GM12878 (cell line): ENCODE data around the gene HNRNPA2B1. TPM values are rescaled to one million over a fixed set of nuclear protein-coding genes. Genes with fewer than 3 reads are reported as not detected.
A peak's percentile ranks its signal among the peaks of the same experiment; 100 is the strongest.

Source experiments
- ATAC-seq: fragments of 200-7000 bp; cut with Tn5 transposase; 3 replicates; pipeline ENCODE4 v1.9.1; 2020; ENCODE audit warnings: mild to moderate bottlenecking, moderate library complexity
- BruUV-seq: library from RNA; stranded (reverse); fragments of 400-500 nt; replicated peaks from 2 replicates; lab custom pipeline; 2021; lab: Mats Ljungman, UMichigan
- CTCF ChIA-PET: fragments of 300-600 bp; sonication (Branson Sonifier 250); formaldehyde crosslinking; extraction: SDS; loops from one replicate; lab custom pipeline; 2021; ENCODE audit warnings: inconsistent platforms; lab: Yijun Ruan, JAX
- POLR2A ChIA-PET: fragments of 350-600 bp; formaldehyde crosslinking; extraction: SDS; loops from one replicate; lab custom pipeline; 2021; ENCODE audit warnings: inconsistent platforms; lab: Charles Lee
- RAD21 ChIA-PET: fragments of 300-600 bp; sonication (Branson Sonifier 250); formaldehyde crosslinking; loops from one replicate; lab custom pipeline; 2023; ENCODE audit warnings: antibody characterized with exemption; ENCODE audit not compliant: unreplicated experiment; lab: Charles Lee
- SMC1A ChIA-PET: fragments of 300-600 bp; sonication (Branson Sonifier 250); formaldehyde crosslinking; loops from one replicate; lab custom pipeline; 2023; ENCODE audit not compliant: unreplicated experiment, uncharacterized antibody; lab: Charles Lee
- DNase-seq: peaks from one replicate; pipeline ENCODE4 v3.0.0-alpha.2; 2011; ENCODE audit warnings: low read depth, low spot score
- FAIRE-seq: peaks from 3 replicates; lab custom pipeline; 2011; peaks lifted over from hg19 to GRCh38; lab: Jason Lieb, UNC
- H2AFZ ChIP-seq: 2 replicates; pipeline ENCODE4 v1.6.0; 2011; ENCODE audit warnings: low read depth, low read length, control low read depth; ENCODE audit not compliant: control insufficient read depth
- H3K27ac ChIP-seq: 2 replicates; pipeline ENCODE4 v1.5.1; 2011; ENCODE audit warnings: control low read depth; ENCODE audit not compliant: control insufficient read depth, insufficient read depth
- H3K27me3 ChIP-seq, 2 experiments: replicated peaks in 1 of 2; 2 replicates each; pipeline versions ENCODE4 v1.6.0 to v1.6.1; 2011; ENCODE audit warnings: low read length in 1 of 2; ENCODE audit not compliant: control insufficient read depth in 2 of 2, insufficient read depth in 2 of 2
- H3K36me3 ChIP-seq, 2 experiments: 2 replicates each; pipeline ENCODE4 v1.5.1; 2011; ENCODE audit warnings: low read length in 1 of 2; ENCODE audit not compliant: control insufficient read depth in 2 of 2, insufficient read depth in 2 of 2
- H3K4me1 ChIP-seq: 2 replicates; pipeline ENCODE4 v1.6.1; 2011; ENCODE audit warnings: mild to moderate bottlenecking, low read length, moderate library complexity, mixed read lengths; ENCODE audit not compliant: control insufficient read depth, insufficient read depth
- H3K4me2 ChIP-seq: 2 replicates; pipeline ENCODE4 v1.6.0; 2011; ENCODE audit warnings: control low read depth; ENCODE audit not compliant: control insufficient read depth, insufficient read depth
- H3K4me3 ChIP-seq: fragments of 200-600 bp; sonication (generic); 2 replicates; pipeline ENCODE4 v1.5.1; 2016
- H3K79me2 ChIP-seq: 2 replicates; pipeline ENCODE4 v1.6.0; 2011; ENCODE audit warnings: low read length; ENCODE audit not compliant: control insufficient read depth, insufficient read depth
- H3K9ac ChIP-seq: 2 replicates; pipeline ENCODE4 v1.8.0; 2011; ENCODE audit warnings: low read length, control low read depth, mixed read lengths; ENCODE audit not compliant: control insufficient read depth, insufficient read depth
- H3K9me3 ChIP-seq: replicated peaks from 3 replicates; pipeline ENCODE4 v1.5.1; 2011; ENCODE audit warnings: mild to moderate bottlenecking, low read length; ENCODE audit not compliant: control insufficient read depth, insufficient read depth
- H4K20me1 ChIP-seq: 2 replicates; pipeline ENCODE4 v1.6.0; 2011; ENCODE audit not compliant: control insufficient read depth, insufficient read depth
- ELK1 ChIP-seq: IDR thresholded peaks from 2 replicates; pipeline ENCODE4 v1.6.1; 2012; ENCODE audit warnings: low read depth, low read length, improper control_type of control experiment
- GATAD2B ChIP-seq: fragments of 450-650 bp; conservative IDR thresholded peaks from 2 replicates; pipeline ENCODE4 v1.6.1; 2017; ENCODE audit warnings: low read depth, mild to moderate bottlenecking, moderate library complexity
- KDM1A ChIP-seq: fragments of 200-600 bp; sonication (generic); IDR thresholded peaks from 2 replicates; pipeline ENCODE4 v1.6.1; 2016; ENCODE audit warnings: borderline replicate concordance
- PKNOX1 ChIP-seq: fragments of 450-650 bp; IDR thresholded peaks from 2 replicates; pipeline ENCODE4 v1.6.1; 2016; ENCODE audit warnings: mild to moderate bottlenecking
- WGBS: methylation state at CpG from one replicate; pipeline ENCODE4 v1.1.6; 2016; ENCODE audit warnings: low lambda C conversion rate; ENCODE audit not compliant: insufficient replicate concordance, insufficient coverage; ENCODE audit errors: missing lambda C conversion rate; 5-methylcytosine and 5-hydroxymethylcytosine counted together
- in situ Hi-C: fragments of 300-500 bp; cut with MboI; formaldehyde crosslinking; loops from 9 replicates; pipeline ENCODE4 v1.14.3; 2018; ENCODE audit warnings: mixed read lengths
- intact Hi-C: fragments of 100-400 bp; cut with micrococcal nuclease; formaldehyde crosslinking; loops from one replicate; pipeline ENCODE4 v1.14.2; 2022; ENCODE audit not compliant: unreplicated experiment
- polyA plus RNA-seq, 11 experiments: library from polyadenylated mRNA; depleted of rRNA in 4 of 11; unstranded in 6 of 11; stranded (reverse) in 5 of 11; fragments of >200 nt; fragmentation: Nextera tagmentation in 4 of 11; fragmentation: Illumina TruSeq in 1 of 11; extraction: Ambion mirVana in 4 of 11; extraction: Trizol in 1 of 11; gene quantifications; 1 replicate in 1 of 11; 2 replicates in 10 of 11; pipeline versions ENCODE4 v1.2.1 to v1.2.3, GENCODE V29; 2011 to 2016; ENCODE audit warnings: inconsistent platforms in 2 of 11, missing spikeins in 2 of 11, low read depth in 1 of 11
- total RNA-seq, 4 experiments: library from RNA; depleted of rRNA in 3 of 4; stranded (reverse); fragments of >200 nt in 3 of 4; fragmentation: Illumina TruSeq in 1 of 4; extraction: Trizol in 1 of 4; gene quantifications; 2 replicates each; pipeline versions ENCODE4 v1.2.1 to v1.2.3, GENCODE V29; 2013 to 2021

HNRNPA2B1 gene
- total and polyA plus RNA-seq, 10 of the 15 experiments (the other 5 are each of a cell fraction or from before 2014, with no cell fraction given) = 295 to 1,396 (median 932) TPM

- Histone ChIP-seq H2AFZ (peak overlapping the region; percentile 35; the same call in 1 of the 2 replicates), H3K9me3 (no peaks in the 10 kb centered on the region), H3K79me2 (peaks cover 91% of the 10 kb centered on the region), H3K4me3 (peak overlapping the region; percentile 72), H4K20me1 (no peaks in the 10 kb centered on the region; the same call in 1 of the 2 replicates), H3K36me3 (no peaks in the 10 kb centered on the region; a peak in 1 of 4 replicates), H3K4me2 (peak overlapping the region; percentile 98), H3K9ac (peak overlapping the region; percentile 50; the same call in 1 of the 2 replicates), H3K27me3 (no peaks in the 10 kb centered on the region), H3K27ac (peak overlapping the region; percentile 88), H3K4me1 (peaks cover 49% of the 10 kb centered on the region)
- 55% methylated on average over 8 of the region's 8 CpGs for WGBS
- in situ Hi-C loops = no loop called here
- no peak for FAIRE-seq
- intact Hi-C loops = loop anchor here (1.0 to 5.0 kb wide), 3 partner anchors 33 to 261 kb away; no protein-coding TSS in a partner anchor
- SMC1A ChIA-PET = interaction anchor here (0.6 to 9.3 kb wide), 18 partner anchors 9 to 210 kb away, joined by 3 to 198 read pairs (median 4); partner anchors contain the start of genes CBX3 and HNRNPA2B1
- DNase-seq = no peak
- BruUV-seq = no TSS peak
- TF ChIP-seq KDM1A (no peak), ELK1 (no peak), GATAD2B (peak; percentile 48; the same call in 1 of the 2 replicates), PKNOX1 (peak; percentile 32; the same call in 1 of the 2 replicates)
- RAD21 ChIA-PET = interaction anchor here (0.6 to 9.0 kb wide), 10 partner anchors 11 to 263 kb away, joined by 3 to 164 read pairs (median 4); partner anchors contain the start of genes CBX3, HNRNPA2B1 and SNX10
- peak; percentile 7; the same call in 2 of the 3 replicates for ATAC-seq
- CTCF ChIA-PET = interaction anchor here (0.9 to 5.6 kb wide), 12 partner anchors 11 to 263 kb away, joined by 3 to 104 read pairs (median 6); partner anchors contain the start of gene HNRNPA2B1
- POLR2A ChIA-PET = interaction anchor here (1.0 to 10.1 kb wide), 7 partner anchors 11 to 204 kb away, joined by 3 to 206 read pairs (median 4); partner anchors contain the start of genes CBX3 and HNRNPA2B1
Observed at GRCh38 chr7:26155531-26156375, 44.8 kb downstream of the HNRNPA2B1 start.
